Measurements from ENCODE around the gene MRTFA. TPM values are rescaled to one million over a fixed set of nuclear protein-coding genes. Genes with fewer than 3 reads are reported as not detected.
"Not testable (repeated sequence)": the region's sequence is repeated elsewhere in the genome, so short reads cannot be mapped to it uniquely, and the experiment has no call there.

Gene MRTFA
- total RNA-seq, 1 donor from 2014 or later: 105 TPM

DNA sequence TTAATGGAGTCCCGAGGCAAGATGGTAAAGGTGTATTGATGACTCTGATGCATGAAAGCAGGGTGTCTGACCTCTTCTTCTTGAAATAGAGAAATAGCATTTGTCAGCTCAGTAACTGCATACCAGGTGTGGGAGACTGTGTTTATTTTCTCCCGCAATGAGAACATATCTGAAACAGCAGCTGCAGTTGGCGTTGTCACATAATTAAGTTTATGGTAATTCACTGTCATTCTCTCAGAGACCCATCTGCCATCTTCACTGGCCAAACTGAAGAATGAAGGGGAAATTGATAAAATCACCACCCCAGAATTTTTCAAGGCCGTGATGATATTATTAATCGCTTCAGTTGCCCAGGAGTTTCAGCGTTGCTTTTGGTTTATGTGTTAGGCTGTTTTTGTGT is 22.6 kb upstream of the MRTFA start:
- H3K9me3 Mint-ChIP-seq: peaks cover 3% of the 10 kb centered on the region
- peaks cover 12% of the 10 kb centered on the region for H3K4me1 Mint-ChIP-seq
- H3K27ac Mint-ChIP-seq: no peak overlapping the region
- H3K4me3 Mint-ChIP-seq: no peak overlapping the region
- no peak for DNase-seq (ENCODE audit: low spot score in 2 of 2, unreplicated experiment in 2 of 2)
- H3K27me3 Mint-ChIP-seq (ENCODE audit: low read depth): no peaks in the 10 kb centered on the region
- H3K36me3 Mint-ChIP-seq: no peaks in the 10 kb centered on the region
- TF ChIP-seq, protein P1, sequence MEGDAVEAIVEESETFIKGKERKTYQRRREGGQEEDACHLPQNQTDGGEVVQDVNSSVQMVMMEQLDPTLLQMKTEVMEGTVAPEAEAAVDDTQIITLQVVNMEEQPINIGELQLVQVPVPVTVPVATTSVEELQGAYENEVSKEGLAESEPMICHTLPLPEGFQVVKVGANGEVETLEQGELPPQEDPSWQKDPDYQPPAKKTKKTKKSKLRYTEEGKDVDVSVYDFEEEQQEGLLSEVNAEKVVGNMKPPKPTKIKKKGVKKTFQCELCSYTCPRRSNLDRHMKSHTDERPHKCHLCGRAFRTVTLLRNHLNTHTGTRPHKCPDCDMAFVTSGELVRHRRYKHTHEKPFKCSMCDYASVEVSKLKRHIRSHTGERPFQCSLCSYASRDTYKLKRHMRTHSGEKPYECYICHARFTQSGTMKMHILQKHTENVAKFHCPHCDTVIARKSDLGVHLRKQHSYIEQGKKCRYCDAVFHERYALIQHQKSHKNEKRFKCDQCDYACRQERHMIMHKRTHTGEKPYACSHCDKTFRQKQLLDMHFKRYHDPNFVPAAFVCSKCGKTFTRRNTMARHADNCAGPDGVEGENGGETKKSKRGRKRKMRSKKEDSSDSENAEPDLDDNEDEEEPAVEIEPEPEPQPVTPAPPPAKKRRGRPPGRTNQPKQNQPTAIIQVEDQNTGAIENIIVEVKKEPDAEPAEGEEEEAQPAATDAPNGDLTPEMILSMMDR (IDR thresholded peaks at IDR 0.05; ENCODE audit: unreplicated experiment): no peak

DNA sequence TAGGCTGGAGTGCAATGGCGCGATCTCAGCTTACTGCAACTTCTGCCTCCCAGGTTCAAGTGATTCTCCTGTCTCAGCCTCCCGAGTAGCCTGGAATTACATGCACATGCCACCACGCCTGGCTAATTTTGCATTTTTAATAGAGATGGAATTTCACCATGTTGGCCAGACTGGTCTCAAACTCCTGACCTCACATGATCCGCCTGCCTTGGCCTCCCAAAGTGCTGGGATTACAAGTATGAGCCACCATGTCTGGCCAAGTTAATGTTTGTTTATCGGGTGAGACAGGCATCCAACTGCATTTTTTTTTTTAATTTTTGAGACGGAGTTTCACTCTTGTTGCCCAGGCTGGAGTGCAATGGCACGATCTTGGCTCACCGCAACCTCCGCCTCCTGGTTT is 20.1 kb upstream of the MRTFA start:
- peaks cover 32% of the 10 kb centered on the region for H3K4me1 Mint-ChIP-seq
- H3K4me3 Mint-ChIP-seq; H3K27me3 Mint-ChIP-seq (ENCODE audit: low read depth); H3K36me3 Mint-ChIP-seq; H3K27ac Mint-ChIP-seq; H3K9me3 Mint-ChIP-seq; DNase-seq (ENCODE audit: low spot score in 2 of 2, unreplicated experiment in 2 of 2): not testable (repeated sequence)

DNA sequence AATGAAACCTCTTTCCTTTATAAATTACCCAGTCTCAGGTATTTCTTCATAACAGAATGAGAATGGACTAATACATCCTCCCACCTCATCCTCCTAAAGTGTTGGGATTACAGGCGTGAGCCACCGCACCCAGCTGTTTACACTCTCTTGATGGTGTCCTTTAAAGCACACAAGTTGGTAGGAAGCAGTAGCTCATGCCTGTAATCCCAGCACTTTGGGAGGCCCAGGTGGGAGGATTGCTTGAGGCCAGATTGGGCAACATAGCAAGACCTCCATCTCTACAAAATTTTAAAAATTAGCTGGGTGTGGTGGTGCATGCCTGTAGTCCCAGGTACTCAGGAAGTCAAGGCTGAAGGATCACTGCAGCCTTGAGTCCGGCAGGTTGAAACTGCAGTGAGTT is 19.4 kb upstream of the MRTFA start:
- H3K27me3 Mint-ChIP-seq (ENCODE audit: low read depth); H3K36me3 Mint-ChIP-seq; H3K4me3 Mint-ChIP-seq; H3K9me3 Mint-ChIP-seq; H3K27ac Mint-ChIP-seq; DNase-seq (ENCODE audit: low spot score in 2 of 2, unreplicated experiment in 2 of 2): not testable (repeated sequence)
- H3K4me1 Mint-ChIP-seq: peaks cover 37% of the 10 kb centered on the region

DNA sequence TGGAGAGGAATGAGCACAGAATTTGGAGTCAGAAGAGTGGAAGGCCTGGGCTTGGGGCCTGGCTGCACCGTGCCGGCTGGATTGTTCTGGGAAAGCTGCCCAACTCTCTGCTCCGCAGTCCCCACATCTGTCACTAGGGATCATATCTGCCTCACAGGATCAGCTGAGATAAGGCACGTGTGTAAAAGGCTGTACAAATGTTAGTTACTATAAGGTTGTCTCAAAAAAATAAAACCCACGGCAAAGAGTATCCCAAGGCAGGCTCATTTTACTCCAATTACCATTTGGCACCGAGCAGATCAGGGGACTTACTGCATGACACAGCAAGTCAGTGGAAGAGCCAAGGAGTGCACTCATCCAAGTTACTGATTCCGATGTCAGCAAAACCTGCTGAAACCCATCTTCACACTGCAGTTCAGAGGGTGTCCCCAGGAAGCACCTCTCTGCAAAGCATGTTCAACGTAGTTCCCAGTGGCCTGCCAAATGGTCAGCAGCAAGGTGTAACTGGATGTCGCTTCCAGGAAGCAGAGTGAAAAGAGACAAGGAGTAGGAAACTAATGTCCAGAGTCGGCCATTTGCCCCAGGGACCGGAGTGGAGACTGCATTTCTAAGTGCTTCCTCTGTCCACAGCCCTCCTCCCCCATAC is 18.1 kb upstream of the MRTFA start:
- no peak overlapping the region for H3K4me3 Mint-ChIP-seq

DNA sequence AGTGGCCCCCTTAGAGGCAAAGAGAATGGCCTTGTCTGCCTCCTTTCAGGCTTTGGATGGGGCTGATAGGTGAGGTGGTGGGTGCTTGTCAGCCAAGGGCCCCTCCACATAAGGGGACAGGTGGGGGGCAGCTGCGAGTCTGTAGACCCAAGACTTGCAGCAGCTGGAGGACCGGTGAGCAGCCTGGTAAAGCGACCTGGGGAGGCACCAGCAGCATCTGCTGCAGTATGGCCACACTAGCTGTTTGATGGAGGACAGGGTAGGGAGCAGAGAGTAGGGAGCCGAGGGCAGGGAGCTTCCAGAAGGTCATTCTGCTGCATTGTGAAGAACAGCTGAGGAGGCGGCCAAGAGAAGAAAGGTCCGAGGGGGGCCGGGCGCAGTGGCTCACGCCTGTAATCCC is 16.8 kb upstream of the MRTFA start:
- TF ChIP-seq, protein P1 (IDR thresholded peaks at IDR 0.05; ENCODE audit: unreplicated experiment): no peak
- peak overlapping the region; percentile 59 for H3K27ac Mint-ChIP-seq
- no peaks in the 10 kb centered on the region for H3K27me3 Mint-ChIP-seq (ENCODE audit: low read depth)
- no peaks in the 10 kb centered on the region for H3K36me3 Mint-ChIP-seq
- no peaks in the 10 kb centered on the region for H3K9me3 Mint-ChIP-seq
- no peak for DNase-seq (ENCODE audit: low spot score in 2 of 2, unreplicated experiment in 2 of 2)
- H3K4me1 Mint-ChIP-seq: peaks cover 39% of the 10 kb centered on the region
- no peak overlapping the region for H3K4me3 Mint-ChIP-seq

More for the DNA sequence above, 18.1 kb upstream of the MRTFA start:
- Mint-ChIP-seq H3K4me1 (peaks cover 38% of the 10 kb centered on the region), H3K36me3 (no peaks in the 10 kb centered on the region), H3K27ac (peak overlapping the region; percentile 92), H3K9me3 (peaks cover 3% of the 10 kb centered on the region), H3K27me3 (ENCODE audit: low read depth) (no peaks in the 10 kb centered on the region)
- TF ChIP-seq, protein P1 (IDR thresholded peaks at IDR 0.05; ENCODE audit: unreplicated experiment): no peak
- DNase-seq (ENCODE audit: low spot score in 2 of 2, unreplicated experiment in 2 of 2): peak in 1 of 2 experiments; percentile 62

DNA sequence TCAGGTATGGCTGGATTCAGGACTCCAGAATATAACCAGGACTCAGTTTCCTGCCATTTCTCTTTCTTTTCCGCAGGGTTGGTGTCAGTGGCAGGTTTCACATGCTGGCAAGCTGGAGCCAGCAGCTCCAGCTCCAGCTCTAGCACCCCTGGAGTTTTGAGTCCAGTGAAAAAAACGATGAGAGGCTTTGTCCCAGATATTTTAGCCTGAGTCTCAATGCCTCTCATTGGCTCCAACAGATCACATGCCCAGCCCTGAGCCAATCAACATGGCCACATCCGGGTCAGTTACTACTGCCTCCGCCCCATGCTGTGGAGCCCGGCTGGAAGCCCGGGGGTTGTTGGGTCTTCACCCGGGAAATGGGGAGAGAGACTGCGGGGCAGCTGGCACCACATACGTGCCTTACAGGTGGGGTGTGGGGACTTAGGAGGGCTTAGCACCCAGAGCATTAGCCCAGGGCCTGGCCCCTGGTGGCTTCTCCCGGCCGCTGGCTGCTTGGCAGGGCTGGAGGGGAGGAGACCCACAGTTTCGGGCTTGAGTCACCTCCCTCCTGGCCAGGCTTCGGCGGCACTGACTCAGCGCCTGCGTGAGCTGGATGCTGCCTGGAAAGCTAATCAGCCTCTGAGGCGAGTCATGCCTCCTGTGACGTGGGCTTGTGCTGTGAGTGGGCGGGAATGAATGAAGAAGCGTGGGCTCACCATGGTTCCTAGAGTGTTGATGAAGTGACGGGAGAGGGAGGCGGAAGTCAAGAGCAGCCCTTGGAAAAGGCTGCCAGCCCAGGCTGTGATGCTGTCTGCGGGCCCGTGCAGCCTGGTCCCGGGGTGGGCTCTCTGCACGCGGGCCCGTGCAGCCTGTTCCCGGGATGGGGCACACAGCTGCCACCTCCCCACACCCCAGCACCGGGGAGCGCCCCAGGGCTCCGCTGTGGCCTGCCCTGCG is 15.3 kb upstream of the MRTFA start:
- Mint-ChIP-seq H3K36me3 (no peaks in the 10 kb centered on the region), H3K27ac (peak overlapping the region; percentile 98), H3K27me3 (ENCODE audit: low read depth) (no peaks in the 10 kb centered on the region), H3K4me1 (peaks cover 42% of the 10 kb centered on the region), H3K9me3 (no peaks in the 10 kb centered on the region), H3K4me3 (peak overlapping the region; percentile 74)
- TF ChIP-seq, protein P1 (IDR thresholded peaks at IDR 0.05; ENCODE audit: unreplicated experiment): no peak
- DNase-seq (ENCODE audit: low spot score in 2 of 2, unreplicated experiment in 2 of 2): peak; percentile 75 to 84

All from mesothelial cell of epicardium (in vitro differentiated cells).